ENCODE results near the gene RAPGEF3. TPM values are rescaled to one million over a fixed set of nuclear protein-coding genes. Genes with fewer than 3 reads are reported as not detected.
A peak's percentile ranks its signal among the peaks of the same experiment; 100 is the strongest.

Gene RAPGEF3
- total RNA-seq, 4 donors from 2014 or later = 24.2 to 270 (median 59.1) TPM

DNA sequence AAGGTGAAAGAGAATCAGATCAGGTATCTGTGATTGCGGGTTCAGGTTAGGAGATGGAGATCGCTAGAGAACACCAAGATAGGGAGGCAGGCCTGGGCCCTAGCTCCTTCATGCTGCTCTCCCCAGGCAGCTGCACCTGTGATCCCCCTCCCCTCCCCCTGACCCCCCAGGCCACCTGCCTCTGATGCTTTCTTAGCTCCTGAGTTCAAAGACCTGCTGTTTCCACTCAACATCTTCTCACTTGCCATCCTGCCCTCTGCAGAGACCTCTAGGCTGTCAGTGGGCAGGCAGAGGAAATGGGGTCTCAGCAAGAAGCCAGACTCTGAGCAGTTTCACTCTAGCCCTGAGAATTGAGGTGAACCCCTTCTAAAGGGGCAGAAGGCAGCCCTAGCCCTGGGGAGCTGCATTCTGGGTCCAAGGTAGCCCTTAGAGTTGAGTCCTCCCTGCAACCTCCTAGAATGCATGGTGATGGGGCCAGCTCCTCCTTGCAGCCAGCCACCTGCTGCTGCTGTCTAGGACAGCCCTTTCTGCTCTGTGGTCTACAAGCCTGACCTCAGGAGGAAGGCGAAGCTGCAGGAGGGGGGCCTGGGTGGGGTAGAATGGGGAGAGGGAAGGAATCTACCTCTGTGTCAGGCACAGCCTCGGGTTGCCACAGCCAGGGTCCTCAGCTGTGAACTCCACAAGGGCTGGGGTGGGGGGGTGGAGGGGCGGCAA, 8.0 kb upstream of the RAPGEF3 start:
- ATAC-seq (ENCODE audit: low FRiP score) (no peak), DNase-seq (ENCODE audit: low spot score) (no peak)
- TF ChIP-seq, protein P1, sequence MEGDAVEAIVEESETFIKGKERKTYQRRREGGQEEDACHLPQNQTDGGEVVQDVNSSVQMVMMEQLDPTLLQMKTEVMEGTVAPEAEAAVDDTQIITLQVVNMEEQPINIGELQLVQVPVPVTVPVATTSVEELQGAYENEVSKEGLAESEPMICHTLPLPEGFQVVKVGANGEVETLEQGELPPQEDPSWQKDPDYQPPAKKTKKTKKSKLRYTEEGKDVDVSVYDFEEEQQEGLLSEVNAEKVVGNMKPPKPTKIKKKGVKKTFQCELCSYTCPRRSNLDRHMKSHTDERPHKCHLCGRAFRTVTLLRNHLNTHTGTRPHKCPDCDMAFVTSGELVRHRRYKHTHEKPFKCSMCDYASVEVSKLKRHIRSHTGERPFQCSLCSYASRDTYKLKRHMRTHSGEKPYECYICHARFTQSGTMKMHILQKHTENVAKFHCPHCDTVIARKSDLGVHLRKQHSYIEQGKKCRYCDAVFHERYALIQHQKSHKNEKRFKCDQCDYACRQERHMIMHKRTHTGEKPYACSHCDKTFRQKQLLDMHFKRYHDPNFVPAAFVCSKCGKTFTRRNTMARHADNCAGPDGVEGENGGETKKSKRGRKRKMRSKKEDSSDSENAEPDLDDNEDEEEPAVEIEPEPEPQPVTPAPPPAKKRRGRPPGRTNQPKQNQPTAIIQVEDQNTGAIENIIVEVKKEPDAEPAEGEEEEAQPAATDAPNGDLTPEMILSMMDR (IDR thresholded peaks at IDR 0.05) = no peak

DNA sequence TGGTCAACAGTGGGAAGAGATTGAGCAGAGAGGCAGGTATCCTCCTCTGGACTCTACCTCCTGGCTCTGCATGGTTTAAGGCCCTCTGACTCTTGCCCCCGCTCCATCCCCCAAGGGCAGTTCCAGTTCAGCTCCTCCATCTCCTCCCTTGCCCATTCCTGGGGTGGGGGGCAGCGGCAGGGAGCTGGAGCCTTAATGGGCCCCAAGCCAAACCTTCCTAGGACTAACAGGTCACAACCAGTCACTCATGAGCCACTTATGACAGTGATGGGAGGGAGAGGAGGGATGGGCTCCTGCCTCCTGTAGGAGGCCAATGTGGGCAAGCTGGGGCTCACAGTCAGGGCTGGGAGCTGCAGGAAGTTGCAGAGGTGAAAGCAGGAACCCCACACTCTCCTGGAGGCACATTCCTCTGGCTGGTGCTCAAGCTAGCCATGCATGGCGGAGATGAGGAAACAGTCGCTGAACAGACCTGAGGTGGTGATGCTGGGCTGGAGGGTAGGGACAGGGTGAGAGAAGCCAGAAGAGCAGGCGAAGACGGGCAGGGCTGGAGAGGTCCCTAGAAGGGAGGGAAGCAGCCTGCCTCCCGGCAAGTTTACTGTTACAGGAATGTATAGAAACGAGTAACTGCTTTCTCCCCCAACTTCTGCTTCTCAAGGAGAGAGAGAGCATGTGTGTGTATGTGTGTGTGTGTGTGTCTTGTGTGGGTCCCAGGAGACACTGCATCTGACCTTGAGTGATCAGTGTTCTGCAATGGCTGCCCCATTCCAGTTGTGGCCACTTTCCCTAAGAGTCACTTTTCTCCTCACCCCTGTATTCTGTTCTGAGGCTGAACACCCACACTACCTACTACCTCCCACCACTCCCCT, 5.0 kb upstream of the RAPGEF3 start:
- ATAC-seq (ENCODE audit: low FRiP score) = no peak
- no peak for DNase-seq (ENCODE audit: low spot score)
- TF ChIP-seq, protein P1 (IDR thresholded peaks at IDR 0.05) = no peak

DNA sequence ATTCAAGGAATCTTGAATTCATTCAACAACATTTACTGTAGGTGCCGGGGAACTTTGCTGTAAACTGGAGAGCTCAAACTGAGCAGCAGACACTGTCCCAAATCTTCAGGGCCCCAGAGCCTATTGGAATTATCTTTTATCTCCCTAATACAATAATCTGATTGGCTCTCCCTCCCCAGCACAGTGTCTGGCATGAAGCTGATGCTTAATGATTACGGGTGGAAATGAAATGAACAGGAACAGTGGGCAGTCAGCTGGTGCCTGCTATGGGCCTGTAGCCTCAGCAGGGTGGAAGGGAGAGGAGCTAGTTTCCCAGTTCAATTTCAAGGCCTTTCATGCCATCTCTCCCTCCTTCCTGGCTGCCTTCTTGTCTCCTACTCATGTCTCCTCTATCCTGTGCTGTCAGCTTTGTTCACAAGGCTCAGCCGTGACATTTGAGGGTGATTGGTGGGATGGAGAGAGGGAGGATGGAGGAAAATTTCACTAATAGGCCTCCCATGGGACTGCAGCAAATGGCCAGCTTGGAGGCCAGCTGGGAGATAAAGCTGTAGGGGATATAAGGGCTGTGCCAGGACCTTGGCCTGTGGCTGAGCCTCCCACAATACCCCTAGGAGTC, 4.3 kb upstream of the RAPGEF3 start:
- ATAC-seq (ENCODE audit: low FRiP score) = no peak
- no peak for DNase-seq (ENCODE audit: low spot score)
- TF ChIP-seq, protein P1 (IDR thresholded peaks at IDR 0.05) = no peak

DNA sequence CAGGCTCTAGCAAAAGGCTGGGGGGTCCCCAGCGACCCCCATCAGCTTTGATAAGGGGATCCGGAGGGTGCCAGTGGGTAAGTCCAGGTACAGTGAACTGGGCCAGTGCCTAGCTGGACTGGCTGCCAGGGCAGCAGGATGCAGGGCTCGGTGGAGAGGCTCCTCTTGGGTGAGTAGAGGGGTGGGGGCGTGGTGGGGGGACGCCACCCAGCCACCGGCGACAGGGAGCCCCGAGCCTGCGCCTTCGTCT, 171 bp downstream of the RAPGEF3 start:
- TF ChIP-seq, protein P1 (IDR thresholded peaks at IDR 0.05) = no peak
- ATAC-seq (ENCODE audit: low FRiP score) (peak; percentile 4), DNase-seq (ENCODE audit: low spot score) (no peak)

DNA sequence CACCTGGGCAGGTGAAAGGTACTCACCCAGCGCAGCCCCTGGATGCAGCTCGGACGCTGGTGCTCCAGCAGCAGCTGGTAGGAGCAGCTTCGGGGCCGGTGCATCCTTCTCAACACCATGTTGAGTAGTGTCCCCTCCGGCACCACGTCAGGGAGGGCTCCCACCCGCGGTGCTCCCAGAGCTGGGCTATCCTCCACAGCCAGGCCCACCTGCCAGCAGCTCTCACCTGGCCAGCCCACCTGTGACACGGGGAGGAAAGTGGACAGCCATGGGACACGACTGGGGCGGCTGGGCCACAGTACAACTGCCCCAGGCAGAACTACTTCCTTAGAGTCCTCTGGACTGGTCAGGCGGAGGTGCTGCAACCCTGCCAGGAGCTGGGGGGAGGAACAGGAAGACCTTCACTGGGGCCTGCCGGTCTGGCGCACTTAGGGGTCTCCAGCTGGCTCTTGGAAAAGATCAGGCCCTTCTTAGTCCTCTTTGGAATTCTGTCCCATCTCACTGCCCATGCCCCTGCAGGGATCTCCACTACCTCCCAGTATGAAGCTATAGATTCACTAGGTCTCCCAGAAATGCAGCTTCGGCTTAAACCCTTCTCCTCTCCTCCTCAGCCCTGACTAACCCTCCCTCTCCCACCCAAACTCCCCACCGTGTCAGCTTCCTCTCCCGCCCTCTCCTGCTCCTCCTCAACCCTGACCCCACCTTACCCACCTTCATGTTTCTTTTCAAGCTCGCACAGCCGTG, 668 bp downstream of the RAPGEF3 start:
- DNase-seq (ENCODE audit: low spot score) = no peak
- peak; percentile 47 for ATAC-seq (ENCODE audit: low FRiP score)
- TF ChIP-seq, protein P1 (IDR thresholded peaks at IDR 0.05) = no peak

DNA sequence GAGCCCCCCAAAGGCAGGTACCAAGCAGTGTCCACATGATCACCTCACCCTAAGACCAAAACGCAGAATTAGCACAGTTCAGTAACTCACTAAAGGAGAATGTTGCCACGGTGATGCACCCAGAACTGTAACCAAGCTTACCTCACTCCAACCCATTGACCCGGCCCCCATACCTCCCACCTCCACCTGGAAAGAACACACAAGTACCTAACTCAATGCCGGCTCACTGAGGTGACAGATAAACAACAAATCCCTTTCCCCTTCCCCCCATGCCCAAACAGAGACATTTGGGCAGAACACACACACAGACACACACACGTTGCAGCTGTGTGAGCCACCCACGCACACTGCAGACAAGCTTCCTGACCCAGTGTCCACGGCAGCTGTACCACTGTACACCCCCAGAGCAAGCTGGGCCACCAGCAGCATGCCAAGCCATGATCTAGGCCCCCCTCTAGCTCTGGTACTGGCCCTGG, 1.3 kb downstream of the RAPGEF3 start:
- no peak for DNase-seq (ENCODE audit: low spot score)
- ATAC-seq (ENCODE audit: low FRiP score) = no peak
- TF ChIP-seq, protein P1 (IDR thresholded peaks at IDR 0.05) = no peak
